Activated CD8-positive, alpha-beta memory T cell treated with anti-CD3 and anti-CD28 coated beads, Interleukin-2, amount 50 U/mL, for 4 hours (primary cell): ENCODE measurements around the gene DYNLT1.
"Not testable (repeated sequence)": the region's sequence is repeated elsewhere in the genome, so short reads cannot be mapped to it uniquely, and the experiment has no call there.

Source experiments
- DNase-seq: peaks from one replicate; pipeline ENCODE4 v3.0.0-alpha.2; 2020

DYNLT1 gene

GRCh38 chr6:158662954-158663624 lies 18.5 kb upstream of the DYNLT1 start:
- DNase-seq: no peak

GRCh38 chr6:158662607-158662953 lies 18.0 kb upstream of the DYNLT1 start:
- DNase-seq: no peak

- no peak for DNase-seq
Observed at GRCh38 chr6:158661156-158661685, 16.7 kb upstream of the DYNLT1 start.

- peak; percentile 45 for DNase-seq
Observed at GRCh38 chr6:158660333-158660754, 15.8 kb upstream of the DYNLT1 start.

- not testable (repeated sequence) for DNase-seq
Observed at GRCh38 chr6:158656986-158657385, 12.4 kb upstream of the DYNLT1 start.

GRCh38 chr6:158655569-158656450 lies 11.3 kb upstream of the DYNLT1 start:
- no peak for DNase-seq

- no peak for DNase-seq
Observed at GRCh38 chr6:158654960-158655489, 10.5 kb upstream of the DYNLT1 start.

GRCh38 chr6:158654498-158654897 lies 10.0 kb upstream of the DYNLT1 start:
- no peak for DNase-seq

- peak; percentile 82 for DNase-seq
Observed at GRCh38 chr6:158653577-158654354, 9.2 kb upstream of the DYNLT1 start.

GRCh38 chr6:158651981-158652737 lies 7.6 kb upstream of the DYNLT1 start:
- not testable (repeated sequence) for DNase-seq

- peak; percentile 64 for DNase-seq
Observed at GRCh38 chr6:158649289-158650143, 5.0 kb upstream of the DYNLT1 start, which contains the start of gene SYTL3. Gene SYTL3, plus strand, starts transcription at chr6:158650054. Its CDS starts 13,215 bp downstream, at chr6:158663269.

GRCh38 chr6:158648682-158649131 lies 4.2 kb upstream of the DYNLT1 start:
- DNase-seq: no peak

GRCh38 chr6:158647501-158647900 lies 3.0 kb upstream of the DYNLT1 start:
- no peak for DNase-seq

- no peak for DNase-seq
Observed at GRCh38 chr6:158646023-158646910, 1.7 kb upstream of the DYNLT1 start.

GRCh38 chr6:158645064-158646022 lies 800 bp upstream of the DYNLT1 start:
- no peak for DNase-seq

GRCh38 chr6:158643836-158644230 lies 710 bp downstream of the DYNLT1 start:
- no peak for DNase-seq

GRCh38 chr6:158642097-158642601 lies 2.4 kb downstream of the DYNLT1 start:
- no peak for DNase-seq

GRCh38 chr6:158640519-158640918 lies 4.0 kb downstream of the DYNLT1 start:
- DNase-seq: no peak
